ENCODE measurements around the gene NPAS1.

Gene NPAS1

GRCh38 chr19:47024502-47024901 lies 4.9 kb downstream of the NPAS1 start:
- no peak for TF ChIP-seq CTCF (IDR thresholded peaks at IDR 0.05; ENCODE audit: low read depth, low read length, missing control alignments)
- Histone ChIP-seq H3K27ac (no peak overlapping the region), H3K27me3 (replicated peaks) (peaks cover 39% of the 10 kb centered on the region), H3K4me3 (ENCODE audit: low read depth, low read length) (no peak overlapping the region), H3K36me3 (replicated peaks) (no peaks in the 10 kb centered on the region)
- DNase-seq, result no peak
- in situ Hi-C loops (cut with HindIII; ENCODE audit: low pct_ligation_motif_present, low sequenced_read_pairs), result no loop called here

- in situ Hi-C loops (cut with HindIII; ENCODE audit: low pct_ligation_motif_present, low sequenced_read_pairs), result no loop called here
- H3K4me3 ChIP-seq (ENCODE audit: low read depth, low read length), result no peak overlapping the region
- H3K36me3 ChIP-seq (replicated peaks), result no peaks in the 10 kb centered on the region
- H3K27me3 ChIP-seq (replicated peaks), result peaks cover 30% of the 10 kb centered on the region
- H3K27ac ChIP-seq, result no peak overlapping the region
- no peak for DNase-seq
- TF ChIP-seq CTCF (IDR thresholded peaks at IDR 0.05; ENCODE audit: low read depth, low read length, missing control alignments), result no peak
Observed at GRCh38 chr19:47026156-47026555, 6.5 kb downstream of the NPAS1 start.

GRCh38 chr19:47026889-47027288 lies 7.3 kb downstream of the NPAS1 start:
- in situ Hi-C loops (cut with HindIII; ENCODE audit: low pct_ligation_motif_present, low sequenced_read_pairs), result no loop called here
- peaks cover 23% of the 10 kb centered on the region for H3K27me3 ChIP-seq (replicated peaks)
- no peak for DNase-seq
- no peak for TF ChIP-seq CTCF (IDR thresholded peaks at IDR 0.05; ENCODE audit: low read depth, low read length, missing control alignments)
- no peak overlapping the region for H3K4me3 ChIP-seq (ENCODE audit: low read depth, low read length)
- no peaks in the 10 kb centered on the region for H3K36me3 ChIP-seq (replicated peaks)
- no peak overlapping the region for H3K27ac ChIP-seq

- Histone ChIP-seq H3K36me3 (replicated peaks) (no peaks in the 10 kb centered on the region), H3K4me3 (ENCODE audit: low read depth, low read length) (no peak overlapping the region), H3K27me3 (replicated peaks) (peaks cover 19% of the 10 kb centered on the region), H3K27ac (no peak overlapping the region)
- TF ChIP-seq CTCF (IDR thresholded peaks at IDR 0.05; ENCODE audit: low read depth, low read length, missing control alignments), result no peak
- in situ Hi-C loops (cut with HindIII; ENCODE audit: low pct_ligation_motif_present, low sequenced_read_pairs), result no loop called here
- DNase-seq, result no peak
Observed at GRCh38 chr19:47027586-47028088, 8.0 kb downstream of the NPAS1 start.

- in situ Hi-C loops (cut with HindIII; ENCODE audit: low pct_ligation_motif_present, low sequenced_read_pairs), result no loop called here
- Histone ChIP-seq H3K27me3 (replicated peaks) (peaks cover 14% of the 10 kb centered on the region), H3K4me3 (ENCODE audit: low read depth, low read length) (no peak overlapping the region), H3K36me3 (replicated peaks) (no peaks in the 10 kb centered on the region), H3K27ac (no peak overlapping the region)
- no peak for TF ChIP-seq CTCF (IDR thresholded peaks at IDR 0.05; ENCODE audit: low read depth, low read length, missing control alignments)
- DNase-seq, result no peak
Observed at GRCh38 chr19:47028195-47028601, 8.6 kb downstream of the NPAS1 start.

- Histone ChIP-seq H3K27me3 (replicated peaks) (peaks cover 7% of the 10 kb centered on the region), H3K27ac (no peak overlapping the region), H3K4me3 (ENCODE audit: low read depth, low read length) (no peak overlapping the region), H3K36me3 (replicated peaks) (no peaks in the 10 kb centered on the region)
- TF ChIP-seq CTCF (IDR thresholded peaks at IDR 0.05; ENCODE audit: low read depth, low read length, missing control alignments), result peak; percentile 94
- DNase-seq, result no peak
- in situ Hi-C loops (cut with HindIII; ENCODE audit: low pct_ligation_motif_present, low sequenced_read_pairs), result no loop called here
Observed at GRCh38 chr19:47032171-47032811, 12.7 kb downstream of the NPAS1 start.
